DMS 273 (cell line): Measurements from ENCODE around the gene LRRC8E.
"Not testable (repeated sequence)": the region's sequence is repeated elsewhere in the genome, so short reads cannot be mapped to it uniquely, and the experiment has no call there.

Source experiments
- DNase-seq: peaks from one replicate; lab custom pipeline; 2025; ENCODE audit not compliant: unreplicated experiment; lab: John Stamatoyannopoulos, UW

The LRRC8E gene

GRCh38 chr19:7853770-7854128 is 34.6 kb upstream of the LRRC8E start:
- DNase-seq: no peak

GRCh38 chr19:7855426-7856108 is 32.7 kb upstream of the LRRC8E start:
- no peak for DNase-seq

- DNase-seq: peak; percentile 26
Measured at GRCh38 chr19:7856109-7856591, 32.2 kb upstream of the LRRC8E start.

- DNase-seq: no peak
Measured at GRCh38 chr19:7856679-7857663, 31.3 kb upstream of the LRRC8E start.

- DNase-seq: no peak
Measured at GRCh38 chr19:7857727-7858108, 30.6 kb upstream of the LRRC8E start.

GRCh38 chr19:7858109-7858770 is 30.1 kb upstream of the LRRC8E start:
- DNase-seq: peak; percentile 61

GRCh38 chr19:7859087-7859486 is 29.2 kb upstream of the LRRC8E start:
- DNase-seq: not testable (repeated sequence)

- no peak for DNase-seq
Measured at GRCh38 chr19:7859831-7860713, 28.2 kb upstream of the LRRC8E start.

GRCh38 chr19:7860714-7861618 is 27.3 kb upstream of the LRRC8E start:
- peak; percentile 39 for DNase-seq

GRCh38 chr19:7861619-7862412 is 26.5 kb upstream of the LRRC8E start:
- DNase-seq: no peak

- DNase-seq: no peak
Measured at GRCh38 chr19:7862413-7862951, 25.8 kb upstream of the LRRC8E start.

- DNase-seq: no peak
Measured at GRCh38 chr19:7863157-7863970, 24.9 kb upstream of the LRRC8E start.

GRCh38 chr19:7863971-7864689 is 24.2 kb upstream of the LRRC8E start:
- no peak for DNase-seq

GRCh38 chr19:7864690-7865074 is 23.6 kb upstream of the LRRC8E start:
- no peak for DNase-seq

- peak; percentile 35 for DNase-seq
Measured at GRCh38 chr19:7865262-7865911, 22.9 kb upstream of the LRRC8E start.

- DNase-seq: no peak
Measured at GRCh38 chr19:7866399-7867091, 21.8 kb upstream of the LRRC8E start.
